NCI-H345 (cell line): ENCODE data around the gene RPL38.

Experiments
- DNase-seq: peaks from one replicate; lab custom pipeline; 2025; lab: John Stamatoyannopoulos, UW

RPL38 gene

GRCh38 chr17:74227271-74228080, 24.0 kb downstream of the RPL38 start:
- no peak for DNase-seq

GRCh38 chr17:74228306-74228978, 25.0 kb downstream of the RPL38 start:
- no peak for DNase-seq

GRCh38 chr17:74230896-74231295, 27.4 kb downstream of the RPL38 start:
- no peak for DNase-seq

GRCh38 chr17:74231928-74232907, 28.7 kb downstream of the RPL38 start:
- no peak for DNase-seq

- no peak for DNase-seq
Observed at GRCh38 chr17:74233937-74234336, 30.5 kb downstream of the RPL38 start.

- no peak for DNase-seq
Observed at GRCh38 chr17:74234486-74234885, 31.0 kb downstream of the RPL38 start.

- DNase-seq: no peak
Observed at GRCh38 chr17:74235040-74235581, 31.6 kb downstream of the RPL38 start.

GRCh38 chr17:74235911-74236371, 32.5 kb downstream of the RPL38 start:
- no peak for DNase-seq

- DNase-seq: no peak
Observed at GRCh38 chr17:74237321-74237720, 33.8 kb downstream of the RPL38 start.

- DNase-seq: no peak
Observed at GRCh38 chr17:74239172-74239571, 35.7 kb downstream of the RPL38 start.

- DNase-seq: no peak
Observed at GRCh38 chr17:74240618-74241205, 37.2 kb downstream of the RPL38 start.

- no peak for DNase-seq
Observed at GRCh38 chr17:74241431-74241830, 38.0 kb downstream of the RPL38 start.

GRCh38 chr17:74241847-74242246, 38.4 kb downstream of the RPL38 start:
- no peak for DNase-seq

GRCh38 chr17:74243013-74243755, 39.7 kb downstream of the RPL38 start:
- no peak for DNase-seq

GRCh38 chr17:74244128-74244527, 40.6 kb downstream of the RPL38 start:
- DNase-seq: no peak

- no peak for DNase-seq
Observed at GRCh38 chr17:74244548-74244947, 41.1 kb downstream of the RPL38 start.

- DNase-seq: no peak
Observed at GRCh38 chr17:74245145-74245831, 41.8 kb downstream of the RPL38 start.

GRCh38 chr17:74245871-74246270, 42.4 kb downstream of the RPL38 start:
- no peak for DNase-seq

GRCh38 chr17:74249590-74250270, 46.3 kb downstream of the RPL38 start:
- DNase-seq: no peak
